Erythroblast (primary cell): ENCODE data around the gene PITRM1.

ENCODE experiments used
- GATA1 ChIP-seq: IDR thresholded peaks from 2 replicates; pipeline ENCODE4 v1.6.1; 2011; ENCODE audit warnings: low read depth, mild to moderate bottlenecking, control low read depth, low read length, moderate library complexity
- POLR2A ChIP-seq: IDR thresholded peaks from 2 replicates; pipeline ENCODE4 v1.6.1; 2011; ENCODE audit warnings: mild to moderate bottlenecking, low read length

DNA sequence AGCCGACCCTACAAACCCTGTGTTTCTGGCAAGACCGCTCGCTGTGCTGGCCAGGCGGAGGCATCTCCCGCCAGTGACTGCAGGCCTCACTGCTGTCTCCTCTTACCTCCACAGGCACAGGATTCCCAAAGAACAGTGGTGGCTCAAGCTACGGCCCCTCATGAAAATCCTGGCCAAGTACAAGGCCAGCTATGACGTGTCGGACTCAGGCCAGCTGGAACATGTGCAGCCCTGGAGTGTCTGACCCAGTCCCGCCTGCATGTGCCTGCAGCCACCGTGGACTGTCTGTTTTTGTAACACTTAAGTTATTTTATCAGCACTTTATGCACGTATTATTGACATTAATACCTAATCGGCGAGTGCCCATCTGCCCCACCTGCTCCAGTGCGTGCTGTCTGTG lies 36.2 kb downstream of the PITRM1 start:
- TF ChIP-seq POLR2A, result no peak
- no peak for TF ChIP-seq GATA1
